IMR-90 (cell line): ENCODE data around the gene TRDMT1.

Source experiments
- BHLHE40 ChIP-seq: fragments of 150-350 bp; IDR thresholded peaks from 2 replicates; pipeline ENCODE4 v1.6.1; 2016; ENCODE audit warnings: mild to moderate bottlenecking, low read depth, low read length
- MAZ ChIP-seq: IDR thresholded peaks from 2 replicates; pipeline ENCODE4 v1.6.1; 2012; ENCODE audit warnings: low read depth, mild to moderate bottlenecking, low read length, improper control_type of control experiment, moderate library complexity, borderline replicate concordance
- POLR2A ChIP-seq: IDR thresholded peaks from 2 replicates; pipeline ENCODE4 v1.6.1; 2012; ENCODE audit warnings: mild to moderate bottlenecking, low read depth, low read length
- USF2 ChIP-seq: fragments of 150-350 bp; IDR thresholded peaks from 2 replicates; pipeline ENCODE4 v1.6.1; 2017; ENCODE audit warnings: mild to moderate bottlenecking, antibody characterized with exemption, low read length, low read depth
- TF ChIP-seq, protein P1 (sequence below): conservative IDR thresholded peaks from 2 replicates; pipeline ENCODE4 v1.5.1; 2012; ENCODE audit warnings: mild to moderate bottlenecking, low read depth, low read length, improper control_type of control experiment

DNA sequence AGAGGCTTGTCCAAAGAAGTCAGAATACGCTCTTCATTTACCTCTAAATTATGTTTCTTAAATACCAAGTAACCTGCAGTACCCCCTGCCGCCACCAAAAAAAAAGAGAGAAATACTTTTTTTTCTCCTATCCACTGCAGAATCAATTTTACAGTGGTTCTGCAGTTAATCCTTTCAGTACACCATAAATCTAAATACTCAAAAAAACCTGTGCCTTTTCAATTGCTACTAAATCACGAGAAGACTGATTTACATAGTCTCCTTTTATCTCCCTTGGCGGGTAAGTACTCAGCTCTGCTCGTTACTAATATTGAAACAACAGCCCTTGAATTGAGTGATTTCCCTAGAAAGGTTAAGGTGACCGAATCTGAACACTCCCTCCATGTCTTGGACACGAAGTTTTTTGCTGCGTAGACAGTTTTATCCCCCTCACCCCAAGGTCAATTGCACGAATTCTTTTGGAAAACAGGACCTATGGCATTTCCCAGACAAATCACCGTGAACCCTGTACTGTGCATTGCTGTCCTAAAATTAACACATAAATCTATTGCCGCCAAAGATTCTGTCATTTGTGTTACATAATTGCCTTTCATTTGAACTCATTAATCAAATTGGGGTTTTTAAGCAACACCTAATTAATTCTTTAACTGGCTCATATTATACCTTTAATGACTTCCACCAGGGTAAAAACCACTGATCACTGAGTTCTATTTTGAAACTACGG lies 26.1 kb upstream of the TRDMT1 start:
- TF ChIP-seq, protein P1, sequence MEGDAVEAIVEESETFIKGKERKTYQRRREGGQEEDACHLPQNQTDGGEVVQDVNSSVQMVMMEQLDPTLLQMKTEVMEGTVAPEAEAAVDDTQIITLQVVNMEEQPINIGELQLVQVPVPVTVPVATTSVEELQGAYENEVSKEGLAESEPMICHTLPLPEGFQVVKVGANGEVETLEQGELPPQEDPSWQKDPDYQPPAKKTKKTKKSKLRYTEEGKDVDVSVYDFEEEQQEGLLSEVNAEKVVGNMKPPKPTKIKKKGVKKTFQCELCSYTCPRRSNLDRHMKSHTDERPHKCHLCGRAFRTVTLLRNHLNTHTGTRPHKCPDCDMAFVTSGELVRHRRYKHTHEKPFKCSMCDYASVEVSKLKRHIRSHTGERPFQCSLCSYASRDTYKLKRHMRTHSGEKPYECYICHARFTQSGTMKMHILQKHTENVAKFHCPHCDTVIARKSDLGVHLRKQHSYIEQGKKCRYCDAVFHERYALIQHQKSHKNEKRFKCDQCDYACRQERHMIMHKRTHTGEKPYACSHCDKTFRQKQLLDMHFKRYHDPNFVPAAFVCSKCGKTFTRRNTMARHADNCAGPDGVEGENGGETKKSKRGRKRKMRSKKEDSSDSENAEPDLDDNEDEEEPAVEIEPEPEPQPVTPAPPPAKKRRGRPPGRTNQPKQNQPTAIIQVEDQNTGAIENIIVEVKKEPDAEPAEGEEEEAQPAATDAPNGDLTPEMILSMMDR, result peak; percentile 44
- TF ChIP-seq MAZ (no peak), POLR2A (no peak), USF2 (no peak), BHLHE40 (no peak)
